ENCODE results near the gene SQSTM1. TPM values are rescaled to one million over a fixed set of nuclear protein-coding genes. Genes with fewer than 3 reads are reported as not detected.
A peak's percentile ranks its signal among the peaks of the same experiment; 100 is the strongest.
"Not testable (repeated sequence)": the region's sequence is repeated elsewhere in the genome, so short reads cannot be mapped to it uniquely, and the experiment has no call there.

The SQSTM1 gene
- total RNA-seq (2014; rRNA removed; shearing (Covaris generic); ENCODE audit: low replicate concordance): 484 and 538 TPM in 2 replicates

DNA sequence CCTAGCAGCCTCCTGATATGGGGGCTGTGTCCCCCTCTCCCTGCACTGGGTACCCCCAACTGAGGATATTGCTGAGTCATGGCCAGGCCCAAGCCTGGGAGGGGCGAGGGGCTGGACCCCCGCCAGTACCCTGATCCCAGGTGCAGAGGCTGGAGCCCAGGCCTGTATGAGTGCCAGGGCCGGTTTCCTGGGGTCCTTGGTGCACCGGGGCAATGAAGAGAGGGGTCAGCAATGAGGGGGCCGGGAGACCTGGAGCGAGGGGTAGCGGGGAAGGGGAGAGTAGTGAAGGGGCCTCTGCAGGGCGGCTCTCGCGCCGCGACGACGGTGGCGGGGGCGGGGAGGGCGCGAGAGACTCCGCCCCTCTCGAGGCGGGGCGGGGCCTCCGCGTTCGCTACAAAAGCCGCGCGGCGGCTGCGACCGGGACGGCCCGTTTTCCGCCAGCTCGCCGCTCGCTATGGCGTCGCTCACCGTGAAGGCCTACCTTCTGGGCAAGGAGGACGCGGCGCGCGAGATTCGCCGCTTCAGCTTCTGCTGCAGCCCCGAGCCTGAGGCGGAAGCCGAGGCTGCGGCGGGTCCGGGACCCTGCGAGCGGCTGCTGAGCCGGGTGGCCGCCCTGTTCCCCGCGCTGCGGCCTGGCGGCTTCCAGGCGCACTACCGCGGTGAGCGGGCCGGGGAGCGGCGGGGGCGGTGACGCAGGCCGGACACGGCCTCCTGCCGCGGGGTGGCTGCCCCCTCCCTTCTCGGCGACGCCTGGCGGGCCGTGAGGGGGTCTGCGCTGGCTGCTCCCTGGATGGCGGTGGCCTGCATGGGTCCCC is at the start of gene SQSTM1:
TSS of gene SQSTM1 (plus strand) at position 423 of the 815 bp plus-strand sequence. CDS start at position 455, 32 bp downstream.
- Histone ChIP-seq H3K4me3 (peak within 1 kb of the TSS; percentile 79), H3K9me3 (no peaks in the 10 kb centered on the region), H3K36me3 (peaks cover 42% of the 10 kb centered on the region), H3K27me3 (no peaks in the 10 kb centered on the region)
- peak; percentile 83 for DNase-seq

DNA sequence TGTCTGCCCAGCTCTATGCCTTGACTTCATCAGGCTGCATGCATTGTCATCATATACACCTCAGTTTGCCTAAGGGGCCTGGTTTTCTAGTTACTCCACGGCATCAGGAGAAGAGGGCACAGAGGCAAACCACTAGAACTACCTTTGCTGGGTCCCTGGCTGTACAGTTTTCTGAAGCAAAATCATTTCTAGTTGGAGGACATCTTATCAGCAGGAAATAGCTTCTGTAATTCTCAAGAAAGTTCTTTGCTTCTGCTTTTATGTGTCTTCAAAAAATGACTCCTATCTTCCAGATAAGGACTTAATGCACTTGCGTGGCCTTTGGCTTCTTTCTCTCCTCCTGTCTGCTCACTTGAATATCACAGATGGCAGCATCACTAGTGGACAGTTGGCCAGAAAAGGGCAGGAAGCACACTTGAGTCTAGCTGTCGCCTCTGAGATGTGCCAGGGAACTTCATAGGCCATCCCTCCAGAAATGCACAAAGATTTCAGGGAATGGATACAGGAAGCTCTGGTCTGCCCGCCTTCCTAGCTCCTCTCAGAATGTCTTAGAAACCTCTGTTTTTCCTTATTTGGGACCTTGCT is 49.3 kb upstream of the SQSTM1 start:
- Histone ChIP-seq H3K36me3 (peaks cover 97% of the 10 kb centered on the region), H3K9me3 (no peaks in the 10 kb centered on the region), H3K4me3 (no peak overlapping the region), H3K27me3 (no peaks in the 10 kb centered on the region)
- no peak for DNase-seq

DNA sequence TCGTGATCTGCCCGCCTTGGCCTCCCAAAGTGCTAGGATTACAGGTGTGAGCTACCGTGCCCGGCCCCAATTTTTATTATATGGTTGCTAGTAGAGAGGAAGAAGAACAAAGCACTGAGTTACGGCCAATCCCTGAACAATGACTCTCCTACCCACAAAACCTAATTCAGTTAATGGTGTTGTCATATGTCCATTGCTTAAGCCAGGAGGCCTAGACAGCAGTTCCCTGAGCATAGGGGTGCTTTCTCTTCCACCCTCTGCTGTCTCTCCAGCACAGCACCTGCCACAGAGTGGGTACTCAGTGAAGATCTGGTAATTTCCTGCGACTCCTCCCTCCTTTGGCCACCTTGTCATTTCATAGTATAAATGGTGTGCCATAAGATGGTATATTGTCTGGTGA is 48.4 kb upstream of the SQSTM1 start:
- peaks cover 94% of the 10 kb centered on the region for H3K36me3 ChIP-seq
- no peak overlapping the region for H3K4me3 ChIP-seq
- no peak for DNase-seq
- no peaks in the 10 kb centered on the region for H3K27me3 ChIP-seq
- H3K9me3 ChIP-seq: no peaks in the 10 kb centered on the region

DNA sequence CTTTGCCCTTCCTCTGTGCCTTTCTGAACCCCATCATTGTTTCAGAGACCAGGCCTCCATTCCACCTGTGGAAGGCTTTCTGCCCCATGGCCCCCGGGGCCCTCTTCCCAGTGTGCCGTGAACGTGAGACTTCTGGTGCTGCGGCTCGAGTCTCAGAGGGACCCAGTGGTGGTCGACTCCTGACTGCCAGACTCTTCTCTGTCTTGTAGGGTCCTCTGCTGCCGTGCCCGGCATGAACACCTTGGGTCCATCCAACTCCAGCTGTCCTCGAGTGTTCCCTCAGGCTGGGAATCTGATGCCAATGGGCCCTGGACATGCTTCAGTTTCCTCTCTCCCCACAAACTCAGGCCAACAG is 47.0 kb upstream of the SQSTM1 start:
- Histone ChIP-seq H3K9me3 (no peaks in the 10 kb centered on the region), H3K27me3 (no peaks in the 10 kb centered on the region), H3K4me3 (no peak overlapping the region), H3K36me3 (peaks cover 86% of the 10 kb centered on the region)
- no peak for DNase-seq

DNA sequence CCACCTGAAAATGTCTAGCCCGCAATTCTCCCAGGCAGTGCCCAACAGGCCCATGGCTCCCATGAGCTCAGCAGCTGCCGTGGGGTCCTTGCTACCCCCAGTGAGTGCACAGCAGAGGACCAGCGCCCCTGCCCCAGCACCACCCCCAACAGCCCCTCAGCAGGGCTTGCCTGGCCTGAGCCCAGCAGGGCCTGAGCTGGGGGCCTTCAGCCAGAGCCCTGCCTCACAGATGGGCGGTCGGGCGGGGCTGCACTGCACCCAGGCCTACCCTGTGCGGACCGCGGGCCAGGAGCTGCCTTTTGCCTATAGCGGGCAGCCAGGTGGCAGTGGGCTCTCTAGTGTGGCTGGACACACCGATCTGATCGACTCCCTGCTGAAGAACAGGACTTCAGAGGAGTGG is 46.3 kb upstream of the SQSTM1 start:
- H3K9me3 ChIP-seq: no peaks in the 10 kb centered on the region
- DNase-seq: no peak
- H3K36me3 ChIP-seq: peaks cover 81% of the 10 kb centered on the region
- no peaks in the 10 kb centered on the region for H3K27me3 ChIP-seq
- no peak overlapping the region for H3K4me3 ChIP-seq

DNA sequence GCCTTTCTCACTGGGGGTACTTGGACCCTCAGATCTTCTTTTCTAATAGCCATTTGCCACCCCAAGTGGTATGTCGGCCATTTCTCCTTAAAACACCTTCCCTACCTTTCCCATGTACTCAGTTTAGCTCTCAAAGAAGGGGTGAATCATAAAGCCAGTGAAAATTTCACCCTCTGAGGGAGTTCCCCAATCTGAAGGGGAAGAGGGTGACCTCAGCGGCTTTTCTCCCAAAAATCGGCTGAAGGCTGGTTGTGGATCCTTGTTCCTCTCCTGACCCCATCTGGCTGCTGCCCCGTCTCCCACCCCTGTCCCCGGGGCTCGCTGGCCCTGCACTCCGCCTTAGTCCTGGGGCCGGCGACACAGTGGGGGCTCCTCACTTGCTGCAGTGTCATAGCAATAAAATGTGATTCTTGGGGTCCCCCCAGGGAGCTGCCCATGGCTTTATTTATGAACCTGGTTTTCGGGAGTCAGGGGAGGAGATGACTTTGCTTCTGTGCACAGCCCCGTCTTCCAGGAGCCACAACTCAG is 44.2 kb upstream of the SQSTM1 start:
- H3K27me3 ChIP-seq: no peaks in the 10 kb centered on the region
- H3K9me3 ChIP-seq: no peaks in the 10 kb centered on the region
- DNase-seq: no peak
- H3K4me3 ChIP-seq: no peak overlapping the region
- peaks cover 68% of the 10 kb centered on the region for H3K36me3 ChIP-seq

DNA sequence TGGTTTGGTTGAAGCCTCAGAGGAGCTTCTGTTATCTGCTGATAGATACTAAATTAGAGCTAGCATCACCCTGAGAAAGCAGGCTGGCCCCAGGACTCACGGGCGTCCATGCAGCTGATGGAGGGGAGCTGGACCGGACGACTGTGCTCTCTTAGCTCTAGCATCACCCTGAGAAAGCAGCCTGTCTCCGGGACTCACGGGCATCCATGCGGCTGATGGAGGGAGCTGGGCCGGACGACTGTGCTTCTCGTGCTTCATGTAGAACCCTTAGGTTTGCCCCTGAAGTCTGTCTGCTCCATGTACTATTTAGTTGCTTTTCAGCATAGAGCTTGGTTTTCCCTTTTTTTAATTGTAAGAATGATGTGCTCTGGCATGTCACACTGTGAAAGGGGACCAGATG is 43.2 kb upstream of the SQSTM1 start:
- DNase-seq: no peak
- no peak overlapping the region for H3K4me3 ChIP-seq
- H3K36me3 ChIP-seq: peaks cover 58% of the 10 kb centered on the region
- no peaks in the 10 kb centered on the region for H3K9me3 ChIP-seq
- H3K27me3 ChIP-seq: no peaks in the 10 kb centered on the region

DNA sequence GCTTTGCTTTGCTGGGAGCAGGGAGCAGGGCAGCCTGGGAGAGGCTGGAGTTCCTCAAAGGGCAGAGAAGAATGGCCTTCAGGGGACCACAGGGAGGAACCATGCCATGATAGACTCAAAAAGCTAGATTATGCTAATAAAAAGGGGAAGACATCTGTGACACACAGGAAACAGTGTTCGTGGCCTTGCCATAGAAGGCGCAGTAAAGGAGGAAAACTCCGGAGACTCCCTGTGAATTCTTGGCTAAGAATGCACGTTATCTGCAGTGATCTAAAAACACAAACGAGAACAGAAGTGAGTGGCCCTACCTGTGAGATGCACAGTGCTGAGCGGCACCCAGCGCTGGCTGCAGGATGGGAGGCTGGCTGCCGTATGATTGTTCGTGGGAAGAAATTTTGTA is 42.8 kb upstream of the SQSTM1 start:
- Histone ChIP-seq H3K36me3 (peaks cover 53% of the 10 kb centered on the region), H3K9me3 (no peaks in the 10 kb centered on the region), H3K27me3 (no peaks in the 10 kb centered on the region), H3K4me3 (no peak overlapping the region)
- no peak for DNase-seq

DNA sequence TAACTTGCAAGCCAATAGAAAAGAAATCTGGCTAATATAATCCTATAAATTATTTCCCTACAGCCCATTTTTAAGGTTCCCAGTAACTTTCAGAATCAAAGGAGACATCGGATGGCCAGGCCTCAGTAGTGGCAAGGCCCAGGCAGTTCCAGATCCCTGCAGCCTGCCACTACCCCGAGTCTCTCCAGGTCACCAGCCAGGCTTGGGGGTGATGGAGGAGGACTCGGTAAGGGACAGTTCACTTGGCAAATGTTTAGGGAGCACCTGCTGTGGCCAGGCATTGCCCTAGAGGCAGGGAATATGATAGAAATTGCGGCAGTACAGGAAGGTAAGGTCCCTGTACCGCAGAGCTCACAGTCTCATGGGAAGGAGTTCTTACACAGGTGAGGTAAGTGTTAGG is 42.1 kb upstream of the SQSTM1 start:
- DNase-seq: no peak
- no peaks in the 10 kb centered on the region for H3K9me3 ChIP-seq
- no peaks in the 10 kb centered on the region for H3K27me3 ChIP-seq
- H3K36me3 ChIP-seq: peaks cover 47% of the 10 kb centered on the region
- no peak overlapping the region for H3K4me3 ChIP-seq

DNA sequence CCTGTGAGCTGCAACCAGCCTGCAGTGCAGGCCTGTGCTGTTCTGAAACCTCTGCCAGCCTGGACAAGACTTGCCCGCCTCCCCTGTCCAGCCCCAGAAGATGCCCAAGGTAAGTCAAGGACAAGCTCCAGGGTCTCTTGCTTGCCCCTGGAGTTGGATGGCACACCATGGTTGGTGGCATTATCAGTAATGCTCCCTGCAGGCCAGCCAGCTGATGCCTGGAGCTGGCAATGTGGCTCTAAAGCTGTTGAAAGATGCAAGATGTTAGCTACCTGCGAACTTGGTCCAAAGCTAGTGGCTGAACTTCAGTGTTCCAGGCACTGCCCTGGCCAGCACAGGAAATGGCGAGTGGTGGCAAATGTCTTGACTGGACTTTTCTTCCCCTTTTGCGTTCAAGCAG is 40.9 kb upstream of the SQSTM1 start:
- Histone ChIP-seq H3K4me3 (no peak overlapping the region), H3K36me3 (peaks cover 34% of the 10 kb centered on the region), H3K27me3 (no peaks in the 10 kb centered on the region), H3K9me3 (no peaks in the 10 kb centered on the region)
- no peak for DNase-seq

DNA sequence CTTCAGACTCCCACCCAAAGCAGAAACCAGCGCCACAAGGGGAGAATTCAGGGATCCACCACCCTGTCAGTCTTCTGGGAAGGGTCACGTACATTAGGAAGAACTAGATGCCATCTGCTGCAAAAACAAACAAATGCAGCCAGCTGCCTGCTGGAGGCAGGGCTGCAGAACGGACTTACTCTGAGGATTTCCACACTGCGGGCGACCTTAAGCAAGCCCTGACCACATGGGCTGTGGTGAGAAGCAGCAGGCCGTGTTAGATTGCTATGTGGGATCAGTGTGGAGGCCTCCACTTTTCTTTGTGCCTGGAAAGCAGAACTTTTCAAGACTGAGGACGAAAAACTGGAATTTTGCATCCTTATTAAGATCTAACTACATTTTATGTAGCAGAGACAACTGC is 40.3 kb upstream of the SQSTM1 start:
- DNase-seq: no peak
- Histone ChIP-seq H3K9me3 (no peaks in the 10 kb centered on the region), H3K4me3 (no peak overlapping the region), H3K36me3 (peaks cover 29% of the 10 kb centered on the region), H3K27me3 (no peaks in the 10 kb centered on the region)

DNA sequence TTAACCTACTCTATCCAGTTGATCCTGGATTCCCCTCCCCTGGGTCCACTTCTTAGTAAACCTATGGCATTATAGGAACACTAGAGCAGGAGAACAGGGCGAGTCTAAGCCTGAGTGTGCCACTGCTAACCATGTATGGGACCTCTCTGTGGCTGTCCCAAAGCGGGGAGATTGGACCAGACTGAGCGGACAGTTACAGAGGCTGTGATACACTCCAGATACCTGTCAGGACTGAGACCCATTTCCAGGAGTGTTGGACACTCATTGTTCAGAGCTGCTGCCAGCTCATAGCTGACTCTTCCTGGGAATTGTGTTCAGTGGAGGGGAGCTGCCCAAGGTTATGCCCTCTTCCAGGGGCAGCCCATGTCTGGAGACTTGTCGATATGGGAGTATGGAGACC is 38.9 kb upstream of the SQSTM1 start:
- no peak overlapping the region for H3K4me3 ChIP-seq
- no peaks in the 10 kb centered on the region for H3K9me3 ChIP-seq
- no peaks in the 10 kb centered on the region for H3K27me3 ChIP-seq
- peaks cover 14% of the 10 kb centered on the region for H3K36me3 ChIP-seq
- no peak for DNase-seq

DNA sequence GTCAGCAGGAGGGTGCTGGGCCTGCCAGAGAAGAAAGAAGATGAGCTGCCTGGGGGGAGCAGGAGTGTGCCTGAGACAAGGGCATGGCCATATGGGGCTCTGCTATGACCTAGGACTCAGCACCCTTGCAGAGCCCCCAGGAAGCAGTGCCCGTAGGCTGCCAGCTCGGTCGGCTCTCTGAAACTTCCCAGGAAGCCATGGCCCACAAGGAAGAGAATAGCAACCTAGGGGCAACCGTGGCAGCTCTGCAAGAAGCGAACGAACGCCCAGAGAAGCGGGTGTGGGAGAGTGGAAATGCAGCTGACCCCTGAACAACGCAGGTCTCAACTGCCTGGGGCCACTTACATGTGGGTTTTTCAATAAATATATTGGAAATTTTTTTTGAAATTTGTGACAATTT is 37.6 kb upstream of the SQSTM1 start:
- DNase-seq: no peak
- Histone ChIP-seq H3K9me3 (no peaks in the 10 kb centered on the region), H3K27me3 (no peaks in the 10 kb centered on the region), H3K4me3 (no peak overlapping the region), H3K36me3 (peaks cover 11% of the 10 kb centered on the region)

DNA sequence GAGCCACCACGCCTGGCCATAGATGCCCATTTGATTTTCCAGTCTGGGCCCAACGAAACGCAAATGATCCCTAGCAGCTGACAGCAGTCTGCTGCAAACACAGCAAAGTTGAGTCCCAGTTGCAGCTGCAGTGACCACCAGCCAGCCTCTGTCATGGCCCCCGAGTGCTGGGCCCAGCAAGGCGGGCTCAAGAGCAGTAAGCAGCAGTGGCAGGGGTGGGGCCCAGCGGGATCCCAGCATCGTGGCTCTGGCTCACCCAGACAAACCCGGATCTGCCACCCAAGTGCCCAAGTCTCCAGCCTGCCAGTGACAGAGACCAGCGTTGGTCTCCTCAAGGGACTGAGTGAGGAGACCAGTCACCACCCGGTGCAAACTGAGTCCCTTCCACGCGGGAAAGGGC is 33.8 kb upstream of the SQSTM1 start:
- Histone ChIP-seq H3K9me3 (no peaks in the 10 kb centered on the region), H3K4me3 (no peak overlapping the region), H3K36me3 (no peaks in the 10 kb centered on the region; the same call in 1 of the 2 replicates), H3K27me3 (no peaks in the 10 kb centered on the region)
- DNase-seq: no peak

DNA sequence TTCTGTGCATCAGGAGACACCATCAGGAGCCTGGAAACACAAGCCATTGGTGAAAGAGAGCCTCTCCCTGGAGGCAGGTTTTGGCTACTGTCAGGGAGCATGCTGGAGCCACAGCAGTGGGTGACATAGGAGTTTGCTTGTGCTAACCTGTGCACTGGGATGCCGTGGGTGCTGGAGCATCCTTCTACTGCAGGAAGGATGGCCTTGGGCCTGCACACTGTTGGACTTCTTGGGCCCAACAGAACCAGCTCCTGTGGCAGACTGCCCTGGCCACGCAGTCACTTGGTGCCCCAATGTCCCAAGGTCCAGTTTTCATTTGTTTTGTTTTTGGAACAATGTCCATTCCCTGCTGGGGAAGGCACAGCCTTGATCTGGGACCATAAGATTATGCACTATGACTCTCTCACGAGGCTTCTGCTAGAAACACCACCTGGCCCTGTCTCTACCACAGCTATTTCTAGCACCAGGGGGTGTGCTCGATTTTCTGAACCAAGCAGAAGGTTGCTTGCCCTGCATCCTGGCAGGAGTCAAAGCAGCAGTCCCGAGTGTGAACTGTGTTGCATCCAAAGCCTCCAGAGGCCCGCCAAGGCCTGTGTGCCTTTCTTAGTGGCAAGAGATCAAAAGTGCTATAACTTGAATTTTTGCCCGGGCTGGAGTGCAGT is 32.4 kb upstream of the SQSTM1 start:
- no peaks in the 10 kb centered on the region for H3K9me3 ChIP-seq
- H3K27me3 ChIP-seq: no peaks in the 10 kb centered on the region
- H3K36me3 ChIP-seq: no peaks in the 10 kb centered on the region
- no peak overlapping the region for H3K4me3 ChIP-seq
- no peak for DNase-seq

DNA sequence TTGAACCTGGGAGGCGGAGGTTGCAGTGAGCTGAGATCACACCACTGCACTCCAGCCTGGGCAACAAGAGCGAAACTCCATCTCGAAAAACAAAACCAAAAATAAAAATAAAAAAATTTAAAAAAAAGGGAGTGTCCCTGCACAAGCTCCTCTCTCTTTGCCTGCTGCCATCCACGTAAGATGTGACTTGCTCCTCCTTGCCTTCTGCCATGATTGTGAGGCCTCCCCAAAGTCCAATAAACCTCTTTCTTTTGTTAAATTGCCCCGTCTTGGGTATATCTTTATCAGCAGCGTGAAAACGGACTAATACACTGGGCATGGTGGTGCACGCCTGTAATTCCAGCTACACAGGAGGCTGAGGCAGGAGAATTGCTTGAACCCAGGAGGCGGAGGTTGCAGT is 31.4 kb upstream of the SQSTM1 start:
- not testable (repeated sequence) for H3K4me3 ChIP-seq, H3K36me3 ChIP-seq, DNase-seq, H3K9me3 ChIP-seq, H3K27me3 ChIP-seq

DNA sequence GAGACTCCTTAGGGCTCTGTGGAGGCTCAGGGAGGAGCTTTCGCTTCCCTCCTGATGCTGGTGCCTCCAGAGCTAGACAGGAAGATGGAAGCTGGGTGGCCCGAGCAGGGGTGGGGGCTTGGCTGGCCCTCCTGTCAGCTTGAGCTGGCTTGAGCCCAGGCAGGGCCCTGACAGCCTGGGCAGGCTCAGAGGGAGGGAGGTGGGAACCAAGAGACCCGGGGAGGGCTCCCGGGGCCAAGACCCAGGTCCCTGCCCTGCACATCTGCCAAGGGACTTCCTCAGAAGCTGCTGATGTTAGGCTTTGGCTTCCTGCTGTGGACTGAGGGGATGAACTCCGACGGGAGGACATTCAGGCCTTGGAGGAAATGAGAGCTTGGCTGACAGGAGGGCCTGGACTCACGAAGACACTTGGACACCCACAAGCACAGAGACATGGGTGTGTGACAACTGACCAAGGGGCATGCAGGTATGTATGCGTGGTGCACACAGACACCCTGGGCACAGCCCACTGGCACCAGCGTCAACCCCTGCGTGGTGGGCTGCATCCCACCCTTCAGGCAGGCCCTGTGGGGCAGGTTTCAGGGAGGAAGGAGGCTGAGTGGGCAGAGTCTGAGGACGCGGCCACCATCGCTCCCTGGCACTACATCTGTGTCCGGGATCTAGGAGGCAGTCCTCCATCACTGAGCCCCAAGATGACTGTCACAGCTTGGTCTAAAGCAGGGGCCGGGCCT is 28.7 kb upstream of the SQSTM1 start:
- H3K9me3 ChIP-seq: no peaks in the 10 kb centered on the region
- H3K36me3 ChIP-seq: peaks cover 8% of the 10 kb centered on the region
- no peak for DNase-seq
- H3K27me3 ChIP-seq: no peaks in the 10 kb centered on the region
- no peak overlapping the region for H3K4me3 ChIP-seq

Data from MG63 (cell line).